Activated naive CD4-positive, alpha-beta T cell treated with anti-CD3 and anti-CD28 coated beads, Interleukin-2, amount 10 ng/mL, durations not matched to agents 7 days and 5 days (primary cell): ENCODE data around the gene CTNNBL1.

Experiments
- CTCF ChIA-PET: fragments of 350-600 bp; sonication (Branson Sonifier 250); formaldehyde crosslinking; loops from one replicate; lab custom pipeline; 2021; ENCODE audit warnings: antibody characterized with exemption; lab: Charles Lee
- DNase-seq: peaks from one replicate; pipeline ENCODE4 v3.0.0-alpha.2; 2020
- H3K27ac Mint-ChIP-seq: one replicate; pipeline ENCODE4 v1.8.0; 2021; ENCODE audit warnings: mild to moderate bottlenecking, moderate library complexity, mixed read lengths
- H3K27me3 Mint-ChIP-seq: one replicate; pipeline ENCODE4 v1.8.0; 2021; ENCODE audit warnings: mild to moderate bottlenecking, mixed read lengths
- H3K36me3 Mint-ChIP-seq: one replicate; pipeline ENCODE4 v1.8.0; 2021; ENCODE audit warnings: mixed read lengths
- H3K4me1 Mint-ChIP-seq: one replicate; pipeline ENCODE4 v1.8.0; 2021; ENCODE audit warnings: mixed read lengths
- H3K4me3 Mint-ChIP-seq: one replicate; pipeline ENCODE4 v1.8.0; 2021; ENCODE audit warnings: mild to moderate bottlenecking, moderate library complexity, mixed read lengths
- H3K9me3 Mint-ChIP-seq: one replicate; pipeline ENCODE4 v1.8.0; 2021; ENCODE audit warnings: mixed read lengths

The CTNNBL1 gene

GRCh38 chr20:37755665-37756064, 61.8 kb downstream of the CTNNBL1 start:
- CTCF ChIA-PET: interaction anchor here (1.0 kb wide), 1 partner anchor 24 kb away, joined by 4 read pairs; no protein-coding TSS in a partner anchor
- Mint-ChIP-seq H3K9me3 (no peaks in the 10 kb centered on the region), H3K4me3 (no peak overlapping the region), H3K4me1 (peaks cover 4% of the 10 kb centered on the region), H3K27ac (no peak overlapping the region), H3K27me3 (no peaks in the 10 kb centered on the region), H3K36me3 (peaks cover 16% of the 10 kb centered on the region)
- DNase-seq: no peak

GRCh38 chr20:37756234-37756633, 62.4 kb downstream of the CTNNBL1 start:
- DNase-seq: no peak
- H3K4me1 Mint-ChIP-seq: peaks cover 4% of the 10 kb centered on the region
- H3K27ac Mint-ChIP-seq: no peak overlapping the region
- H3K9me3 Mint-ChIP-seq: no peaks in the 10 kb centered on the region
- CTCF ChIA-PET: interaction anchor here (1.0 kb wide), 1 partner anchor 25 kb away, joined by 4 read pairs; no protein-coding TSS in a partner anchor
- no peak overlapping the region for H3K4me3 Mint-ChIP-seq
- peaks cover 13% of the 10 kb centered on the region for H3K36me3 Mint-ChIP-seq
- no peaks in the 10 kb centered on the region for H3K27me3 Mint-ChIP-seq

- DNase-seq: no peak
- peaks cover 4% of the 10 kb centered on the region for H3K4me1 Mint-ChIP-seq
- H3K27ac Mint-ChIP-seq: no peak overlapping the region
- peaks cover 10% of the 10 kb centered on the region for H3K36me3 Mint-ChIP-seq
- CTCF ChIA-PET: no interaction called here
- H3K27me3 Mint-ChIP-seq: no peaks in the 10 kb centered on the region
- no peak overlapping the region for H3K4me3 Mint-ChIP-seq
- no peaks in the 10 kb centered on the region for H3K9me3 Mint-ChIP-seq
Observed at GRCh38 chr20:37757550-37757949, 63.7 kb downstream of the CTNNBL1 start.

GRCh38 chr20:37758332-37758731, 64.5 kb downstream of the CTNNBL1 start:
- Mint-ChIP-seq H3K36me3 (peaks cover 10% of the 10 kb centered on the region), H3K27ac (no peak overlapping the region), H3K9me3 (no peaks in the 10 kb centered on the region), H3K4me1 (peaks cover 4% of the 10 kb centered on the region), H3K27me3 (no peaks in the 10 kb centered on the region), H3K4me3 (no peak overlapping the region)
- CTCF ChIA-PET: no interaction called here
- no peak for DNase-seq

GRCh38 chr20:37759052-37759553, 65.3 kb downstream of the CTNNBL1 start:
- DNase-seq: no peak
- Mint-ChIP-seq H3K4me1 (peaks cover 4% of the 10 kb centered on the region), H3K4me3 (no peak overlapping the region), H3K9me3 (no peaks in the 10 kb centered on the region), H3K27me3 (no peaks in the 10 kb centered on the region), H3K27ac (no peak overlapping the region), H3K36me3 (peaks cover 10% of the 10 kb centered on the region)
- CTCF ChIA-PET: no interaction called here

- Mint-ChIP-seq H3K4me1 (peaks cover 4% of the 10 kb centered on the region), H3K27me3 (no peaks in the 10 kb centered on the region), H3K36me3 (peaks cover 10% of the 10 kb centered on the region), H3K4me3 (no peak overlapping the region), H3K27ac (no peak overlapping the region), H3K9me3 (no peaks in the 10 kb centered on the region)
- DNase-seq: no peak
- CTCF ChIA-PET: no interaction called here
Observed at GRCh38 chr20:37759761-37760209, 66.0 kb downstream of the CTNNBL1 start.

DNA sequence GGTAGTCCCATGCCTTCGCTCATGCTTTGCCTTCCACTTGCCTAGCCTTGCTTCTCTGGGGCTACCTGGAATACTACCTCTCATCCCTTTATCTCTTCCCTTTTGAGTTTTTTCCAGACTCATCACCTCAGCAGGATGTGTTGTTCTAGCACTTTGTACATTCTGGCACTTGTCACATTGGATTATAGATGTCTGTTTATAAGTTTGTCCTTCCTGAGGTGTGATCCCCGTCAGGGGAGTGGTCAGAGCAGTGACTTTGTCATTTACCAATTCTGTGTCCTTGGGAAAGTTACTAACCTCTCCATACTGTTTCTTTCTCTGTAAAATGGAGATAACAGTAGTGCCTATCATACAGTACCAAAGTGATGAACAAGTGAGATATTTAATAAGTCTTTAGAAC, 66.5 kb downstream of the CTNNBL1 start:
- Mint-ChIP-seq H3K4me3 (no peak overlapping the region), H3K36me3 (peaks cover 10% of the 10 kb centered on the region), H3K4me1 (peaks cover 4% of the 10 kb centered on the region), H3K27me3 (no peaks in the 10 kb centered on the region), H3K27ac (no peak overlapping the region), H3K9me3 (no peaks in the 10 kb centered on the region)
- CTCF ChIA-PET: no interaction called here
- no peak for DNase-seq

GRCh38 chr20:37762716-37763485, 69.1 kb downstream of the CTNNBL1 start:
- Mint-ChIP-seq H3K4me1 (no peaks in the 10 kb centered on the region), H3K27me3 (no peaks in the 10 kb centered on the region), H3K36me3 (peaks cover 3% of the 10 kb centered on the region), H3K4me3 (no peak overlapping the region), H3K9me3 (no peaks in the 10 kb centered on the region), H3K27ac (no peak overlapping the region)
- CTCF ChIA-PET: no interaction called here
- DNase-seq: no peak

- no peaks in the 10 kb centered on the region for H3K4me1 Mint-ChIP-seq
- CTCF ChIA-PET: no interaction called here
- no peaks in the 10 kb centered on the region for H3K27me3 Mint-ChIP-seq
- no peak overlapping the region for H3K4me3 Mint-ChIP-seq
- peaks cover 3% of the 10 kb centered on the region for H3K36me3 Mint-ChIP-seq
- no peak for DNase-seq
- no peak overlapping the region for H3K27ac Mint-ChIP-seq
- H3K9me3 Mint-ChIP-seq: no peaks in the 10 kb centered on the region
Observed at GRCh38 chr20:37764333-37764935, 70.6 kb downstream of the CTNNBL1 start.

GRCh38 chr20:37770908-37771307, 77.1 kb downstream of the CTNNBL1 start:
- H3K4me3 Mint-ChIP-seq: no peak overlapping the region
- peaks cover 18% of the 10 kb centered on the region for H3K36me3 Mint-ChIP-seq
- CTCF ChIA-PET: no interaction called here
- no peaks in the 10 kb centered on the region for H3K9me3 Mint-ChIP-seq
- peaks cover 2% of the 10 kb centered on the region for H3K4me1 Mint-ChIP-seq
- no peaks in the 10 kb centered on the region for H3K27me3 Mint-ChIP-seq
- DNase-seq: no peak
- no peak overlapping the region for H3K27ac Mint-ChIP-seq

GRCh38 chr20:37773291-37773826, 79.5 kb downstream of the CTNNBL1 start:
- H3K27ac Mint-ChIP-seq: no peak overlapping the region
- no peaks in the 10 kb centered on the region for H3K9me3 Mint-ChIP-seq
- no peak for DNase-seq
- no peaks in the 10 kb centered on the region for H3K27me3 Mint-ChIP-seq
- peaks cover 2% of the 10 kb centered on the region for H3K4me1 Mint-ChIP-seq
- peaks cover 23% of the 10 kb centered on the region for H3K36me3 Mint-ChIP-seq
- H3K4me3 Mint-ChIP-seq: no peak overlapping the region
- CTCF ChIA-PET: no interaction called here

DNA sequence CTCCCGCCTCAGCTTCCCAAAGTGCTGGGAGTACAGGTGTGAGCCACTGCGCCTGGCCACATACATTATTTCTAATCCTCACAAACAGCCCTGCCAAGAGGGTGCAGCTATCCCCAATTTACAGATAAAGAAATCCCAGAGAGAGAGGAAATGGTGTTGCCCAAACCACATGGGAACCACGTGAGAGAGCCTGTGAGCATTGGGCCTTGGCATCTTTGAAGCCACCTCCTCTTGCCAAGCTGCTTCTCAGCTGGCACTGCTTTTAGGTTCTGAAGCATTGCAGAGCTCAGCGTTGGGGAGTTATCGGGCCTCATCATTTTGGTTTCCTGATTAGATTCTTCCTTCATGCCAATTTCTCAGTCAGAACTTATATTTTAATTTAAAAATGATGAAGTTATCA, 80.3 kb downstream of the CTNNBL1 start:
- no peak overlapping the region for H3K27ac Mint-ChIP-seq
- H3K9me3 Mint-ChIP-seq: no peaks in the 10 kb centered on the region
- CTCF ChIA-PET: interaction anchor here (0.7 kb wide), 1 partner anchor 300 kb away, joined by 3 read pairs; no protein-coding TSS in a partner anchor
- no peak overlapping the region for H3K4me3 Mint-ChIP-seq
- peaks cover 2% of the 10 kb centered on the region for H3K4me1 Mint-ChIP-seq
- no peaks in the 10 kb centered on the region for H3K27me3 Mint-ChIP-seq
- DNase-seq: no peak
- peaks cover 24% of the 10 kb centered on the region for H3K36me3 Mint-ChIP-seq

DNA sequence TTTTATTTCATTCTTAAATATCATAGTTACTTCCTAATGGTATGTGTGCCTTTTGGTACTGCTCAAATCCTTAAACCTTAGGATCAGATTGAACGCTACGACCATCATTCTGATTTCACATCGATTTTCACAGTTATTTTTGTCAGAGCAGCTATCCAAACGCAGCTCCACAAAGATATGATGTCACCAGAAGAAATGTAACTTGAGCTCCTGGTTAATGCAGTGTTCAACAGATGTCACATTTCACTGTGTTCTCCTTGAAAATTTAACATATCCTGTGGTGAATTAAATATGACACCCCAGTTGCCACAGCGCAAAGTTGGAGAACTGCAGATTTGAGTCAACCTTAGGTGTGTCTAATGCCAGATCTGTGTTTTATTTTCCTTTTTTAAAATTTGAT, 81.4 kb downstream of the CTNNBL1 start:
- H3K4me1 Mint-ChIP-seq: peaks cover 2% of the 10 kb centered on the region
- no peaks in the 10 kb centered on the region for H3K27me3 Mint-ChIP-seq
- CTCF ChIA-PET: no interaction called here
- H3K9me3 Mint-ChIP-seq: no peaks in the 10 kb centered on the region
- no peak overlapping the region for H3K4me3 Mint-ChIP-seq
- DNase-seq: no peak
- H3K36me3 Mint-ChIP-seq: peaks cover 30% of the 10 kb centered on the region
- no peak overlapping the region for H3K27ac Mint-ChIP-seq

GRCh38 chr20:37776049-37776448, 82.2 kb downstream of the CTNNBL1 start:
- CTCF ChIA-PET: no interaction called here
- Mint-ChIP-seq H3K9me3 (no peaks in the 10 kb centered on the region), H3K36me3 (peaks cover 28% of the 10 kb centered on the region), H3K4me3 (no peak overlapping the region), H3K27ac (no peak overlapping the region), H3K4me1 (peaks cover 2% of the 10 kb centered on the region), H3K27me3 (no peaks in the 10 kb centered on the region)
- DNase-seq: no peak
